A673 (cell line): Measurements from ENCODE around the gene COL13A1. TPM values are rescaled to one million over a fixed set of nuclear protein-coding genes. Genes with fewer than 3 reads are reported as not detected.

Experiments
- BruUV-seq: library from RNA; stranded (reverse); fragments of 400-500 nt; replicated peaks from 2 replicates; lab custom pipeline; 2021; lab: Mats Ljungman, UMichigan
- CTCF ChIA-PET: fragments of 300-600 bp; sonication (Branson Sonifier 250); formaldehyde crosslinking; loops from one replicate; lab custom pipeline; 2022; ENCODE audit warnings: antibody characterized with exemption; lab: Charles Lee
- POLR2A ChIA-PET: fragments of 300-600 bp; sonication (Branson Sonifier 250); formaldehyde crosslinking; loops from one replicate; lab custom pipeline; 2022; ENCODE audit warnings: antibody characterized with exemption; ENCODE audit not compliant: low non-redundant PET; lab: Charles Lee
- DNase-seq: peaks from one replicate; pipeline ENCODE4 v3.0.0-alpha.2; 2015; ENCODE audit warnings: low spot score
- H3K27ac ChIP-seq: fragments of 200-600 bp; sonication (generic); 2 replicates; pipeline ENCODE4 v1.5.1; 2016; ENCODE audit warnings: mixed run types, low read depth, mild to moderate bottlenecking, mixed read lengths, antibody characterized with exemption, low read length; ENCODE audit not compliant: poor library complexity, severe bottlenecking
- H3K27me3 ChIP-seq: fragments of 200-600 bp; sonication (generic); replicated peaks from 2 replicates; pipeline ENCODE4 v1.6.1; 2017; ENCODE audit warnings: mixed run types, low read depth, mild to moderate bottlenecking, mixed read lengths, antibody characterized with exemption, low read length; ENCODE audit not compliant: insufficient read depth, poor library complexity
- H3K36me3 ChIP-seq: fragments of 200-600 bp; sonication (generic); 2 replicates; pipeline ENCODE4 v1.6.1; 2016; ENCODE audit warnings: mixed run types, mild to moderate bottlenecking, mixed read lengths, antibody characterized with exemption, low read length; ENCODE audit not compliant: insufficient read depth, poor library complexity, severe bottlenecking
- H3K4me1 ChIP-seq: fragments of 200-600 bp; sonication (generic); 2 replicates; pipeline ENCODE4 v1.6.1; 2017; ENCODE audit warnings: mixed run types, mild to moderate bottlenecking, mixed read lengths, antibody characterized with exemption, low read length; ENCODE audit not compliant: insufficient read depth, poor library complexity, severe bottlenecking
- H3K4me3 ChIP-seq: fragments of 200-600 bp; sonication (generic); 2 replicates; pipeline ENCODE4 v1.5.1; 2016; ENCODE audit warnings: low read depth, mixed run types, mild to moderate bottlenecking, mixed read lengths, low read length; ENCODE audit not compliant: poor library complexity, severe bottlenecking
- H3K9me3 ChIP-seq: fragments of 200-600 bp; sonication (generic); 2 replicates; pipeline ENCODE4 v1.6.1; 2016; ENCODE audit warnings: mixed run types, low read depth, mild to moderate bottlenecking, mixed read lengths, antibody characterized with exemption, low read length; ENCODE audit not compliant: poor library complexity, severe bottlenecking
- CTCF ChIP-seq: fragments of 300-800, 200-600 bp; sonication (generic); conservative IDR thresholded peaks from 2 replicates; pipeline ENCODE4 v1.5.1; 2017; ENCODE audit warnings: low read depth, mild to moderate bottlenecking, antibody characterized with exemption, low read length, moderate library complexity, mixed read lengths
- EZH2 ChIP-seq: fragments of 200-600 bp; sonication (generic); IDR thresholded peaks from 2 replicates; pipeline ENCODE4 v1.6.1; 2017; ENCODE audit warnings: borderline replicate concordance, low read depth, mild to moderate bottlenecking, mixed read lengths, antibody characterized with exemption, low read length; ENCODE audit not compliant: poor library complexity, severe bottlenecking
- intact Hi-C: fragments of 100-400 bp; cut with micrococcal nuclease; formaldehyde crosslinking; loops from one replicate; pipeline ENCODE4 v1.10.0; 2022; ENCODE audit not compliant: unreplicated experiment
- total RNA-seq: library from RNA; stranded (reverse); gene quantifications from 2 replicates; pipeline ENCODE4 v1.2.3, GENCODE V29; 2021

The COL13A1 gene
- total RNA-seq, 1 experiment from 2014 or later = 2.0 TPM

- intact Hi-C loops = no loop called here
- Histone ChIP-seq H3K36me3 (no peaks in the 10 kb centered on the region), H3K4me3 (no peak overlapping the region), H3K4me1 (no peaks in the 10 kb centered on the region), H3K9me3 (no peaks in the 10 kb centered on the region), H3K27ac (no peak overlapping the region), H3K27me3 (no peaks in the 10 kb centered on the region)
- no peak for TF ChIP-seq EZH2
- TF ChIP-seq CTCF = no peak
- ChIA-PET POLR2A (no interaction called here), CTCF (interaction anchor here (1.3 kb wide), 1 partner anchor 30 kb away, joined by 8 read pairs; no protein-coding TSS in a partner anchor)
- no TSS peak for BruUV-seq
- no peak for DNase-seq
These were observed 82.3 kb downstream of the COL13A1 start for GRCh38 chr10:69884024-69884367.

- POLR2A ChIA-PET = no interaction called here
- Histone ChIP-seq H3K4me1 (no peaks in the 10 kb centered on the region), H3K27ac (no peak overlapping the region), H3K27me3 (no peaks in the 10 kb centered on the region), H3K9me3 (no peaks in the 10 kb centered on the region), H3K4me3 (no peak overlapping the region), H3K36me3 (no peaks in the 10 kb centered on the region)
- intact Hi-C loops = no loop called here
- CTCF ChIA-PET = no interaction called here
- BruUV-seq = no TSS peak
- TF ChIP-seq EZH2 (no peak), CTCF (no peak)
- DNase-seq = no peak
These were observed 83.0 kb downstream of the COL13A1 start for GRCh38 chr10:69884686-69885085.

- CTCF ChIA-PET = no interaction called here
- no TSS peak for BruUV-seq
These were observed 83.8 kb downstream of the COL13A1 start for GRCh38 chr10:69885379-69886013.

More at GRCh38 chr10:69885379-69886013, 83.8 kb downstream of the COL13A1 start:
- Histone ChIP-seq H3K9me3 (no peaks in the 10 kb centered on the region), H3K4me3 (no peak overlapping the region), H3K4me1 (no peaks in the 10 kb centered on the region), H3K36me3 (no peaks in the 10 kb centered on the region), H3K27ac (no peak overlapping the region), H3K27me3 (no peaks in the 10 kb centered on the region)
- intact Hi-C loops = no loop called here
- TF ChIP-seq CTCF = peak; percentile 48
- no peak for TF ChIP-seq EZH2
- POLR2A ChIA-PET = no interaction called here
- DNase-seq = no peak
